Ishikawa (cell line): Measurements from ENCODE around the gene ICA1L.

Source experiments
- CEBPB ChIP-seq: IDR thresholded peaks from 2 replicates; pipeline ENCODE4 v1.6.1; 2012
- CREB1 ChIP-seq: IDR thresholded peaks from 2 replicates; pipeline ENCODE4 v1.6.1; 2012; ENCODE audit warnings: low read depth
- EGR1 ChIP-seq: IDR thresholded peaks from 2 replicates; pipeline ENCODE4 v1.6.1; 2012
- EP300 ChIP-seq: IDR thresholded peaks from 2 replicates; pipeline ENCODE4 v1.6.1; 2012; ENCODE audit warnings: borderline replicate concordance
- FOXM1 ChIP-seq: IDR thresholded peaks from 2 replicates; pipeline ENCODE4 v1.6.1; 2012; ENCODE audit warnings: low read depth, borderline replicate concordance
- NFIC ChIP-seq: IDR thresholded peaks from 2 replicates; pipeline ENCODE4 v1.6.1; 2012
- RAD21 ChIP-seq: IDR thresholded peaks from 2 replicates; pipeline ENCODE4 v1.6.1; 2012; ENCODE audit warnings: low read depth
- TAF1 ChIP-seq: IDR thresholded peaks from 2 replicates; pipeline ENCODE4 v1.6.1; 2012; ENCODE audit warnings: low read depth, mild to moderate bottlenecking
- TCF12 ChIP-seq: IDR thresholded peaks from 2 replicates; pipeline ENCODE4 v1.6.1; 2012; ENCODE audit warnings: low read depth
- TEAD4 ChIP-seq: IDR thresholded peaks from 2 replicates; pipeline ENCODE4 v1.6.1; 2012
- YY1 ChIP-seq: IDR thresholded peaks from 2 replicates; pipeline ENCODE4 v1.6.1; 2012; ENCODE audit warnings: low read depth
- ZBTB7A ChIP-seq: IDR thresholded peaks from 2 replicates; pipeline ENCODE4 v1.6.1; 2012; ENCODE audit warnings: low read depth
- TF ChIP-seq, protein P1 (sequence below): IDR thresholded peaks from 2 replicates; pipeline ENCODE4 v1.6.1; 2012; ENCODE audit warnings: low read depth, mild to moderate bottlenecking
- TF ChIP-seq, protein P2 (sequence below): IDR thresholded peaks from 2 replicates; pipeline ENCODE4 v1.6.1; 2012
- TF ChIP-seq, protein P3 (sequence below): IDR thresholded peaks from 2 replicates; pipeline ENCODE4 v1.6.1; 2012

The ICA1L gene

DNA sequence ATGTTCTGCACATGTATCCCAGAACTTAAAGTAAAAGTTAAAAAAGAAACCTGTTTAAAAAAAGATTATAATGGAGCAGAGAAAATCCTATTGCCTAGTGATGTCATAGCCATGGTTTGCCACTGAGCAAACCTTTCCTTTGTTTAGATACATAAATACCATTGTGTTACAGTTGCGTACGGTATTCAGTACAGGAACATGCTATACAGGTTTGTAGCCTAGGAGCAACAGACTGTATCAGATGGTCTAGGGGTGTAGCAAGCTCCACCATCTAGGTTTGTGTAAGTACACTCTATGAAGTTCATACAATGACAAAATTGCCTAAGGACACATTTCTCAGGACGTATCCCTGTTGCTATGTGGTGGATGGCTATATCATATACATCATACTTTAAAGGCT is 13.0 kb downstream of the ICA1L start:
- TF ChIP-seq, protein P1, sequence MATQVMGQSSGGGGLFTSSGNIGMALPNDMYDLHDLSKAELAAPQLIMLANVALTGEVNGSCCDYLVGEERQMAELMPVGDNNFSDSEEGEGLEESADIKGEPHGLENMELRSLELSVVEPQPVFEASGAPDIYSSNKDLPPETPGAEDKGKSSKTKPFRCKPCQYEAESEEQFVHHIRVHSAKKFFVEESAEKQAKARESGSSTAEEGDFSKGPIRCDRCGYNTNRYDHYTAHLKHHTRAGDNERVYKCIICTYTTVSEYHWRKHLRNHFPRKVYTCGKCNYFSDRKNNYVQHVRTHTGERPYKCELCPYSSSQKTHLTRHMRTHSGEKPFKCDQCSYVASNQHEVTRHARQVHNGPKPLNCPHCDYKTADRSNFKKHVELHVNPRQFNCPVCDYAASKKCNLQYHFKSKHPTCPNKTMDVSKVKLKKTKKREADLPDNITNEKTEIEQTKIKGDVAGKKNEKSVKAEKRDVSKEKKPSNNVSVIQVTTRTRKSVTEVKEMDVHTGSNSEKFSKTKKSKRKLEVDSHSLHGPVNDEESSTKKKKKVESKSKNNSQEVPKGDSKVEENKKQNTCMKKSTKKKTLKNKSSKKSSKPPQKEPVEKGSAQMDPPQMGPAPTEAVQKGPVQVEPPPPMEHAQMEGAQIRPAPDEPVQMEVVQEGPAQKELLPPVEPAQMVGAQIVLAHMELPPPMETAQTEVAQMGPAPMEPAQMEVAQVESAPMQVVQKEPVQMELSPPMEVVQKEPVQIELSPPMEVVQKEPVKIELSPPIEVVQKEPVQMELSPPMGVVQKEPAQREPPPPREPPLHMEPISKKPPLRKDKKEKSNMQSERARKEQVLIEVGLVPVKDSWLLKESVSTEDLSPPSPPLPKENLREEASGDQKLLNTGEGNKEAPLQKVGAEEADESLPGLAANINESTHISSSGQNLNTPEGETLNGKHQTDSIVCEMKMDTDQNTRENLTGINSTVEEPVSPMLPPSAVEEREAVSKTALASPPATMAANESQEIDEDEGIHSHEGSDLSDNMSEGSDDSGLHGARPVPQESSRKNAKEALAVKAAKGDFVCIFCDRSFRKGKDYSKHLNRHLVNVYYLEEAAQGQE, result no peak
- no peak for TF ChIP-seq RAD21
- no peak for TF ChIP-seq EGR1
- TF ChIP-seq, protein P2, sequence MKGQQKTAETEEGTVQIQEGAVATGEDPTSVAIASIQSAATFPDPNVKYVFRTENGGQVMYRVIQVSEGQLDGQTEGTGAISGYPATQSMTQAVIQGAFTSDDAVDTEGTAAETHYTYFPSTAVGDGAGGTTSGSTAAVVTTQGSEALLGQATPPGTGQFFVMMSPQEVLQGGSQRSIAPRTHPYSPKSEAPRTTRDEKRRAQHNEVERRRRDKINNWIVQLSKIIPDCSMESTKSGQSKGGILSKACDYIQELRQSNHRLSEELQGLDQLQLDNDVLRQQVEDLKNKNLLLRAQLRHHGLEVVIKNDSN, result no peak
- TF ChIP-seq, protein P3, sequence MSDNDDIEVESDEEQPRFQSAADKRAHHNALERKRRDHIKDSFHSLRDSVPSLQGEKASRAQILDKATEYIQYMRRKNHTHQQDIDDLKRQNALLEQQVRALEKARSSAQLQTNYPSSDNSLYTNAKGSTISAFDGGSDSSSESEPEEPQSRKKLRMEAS, result no peak
- TF ChIP-seq TCF12, result no peak
- TF ChIP-seq EP300, result no peak
- TF ChIP-seq FOXM1, result no peak
- TF ChIP-seq YY1, result no peak

DNA sequence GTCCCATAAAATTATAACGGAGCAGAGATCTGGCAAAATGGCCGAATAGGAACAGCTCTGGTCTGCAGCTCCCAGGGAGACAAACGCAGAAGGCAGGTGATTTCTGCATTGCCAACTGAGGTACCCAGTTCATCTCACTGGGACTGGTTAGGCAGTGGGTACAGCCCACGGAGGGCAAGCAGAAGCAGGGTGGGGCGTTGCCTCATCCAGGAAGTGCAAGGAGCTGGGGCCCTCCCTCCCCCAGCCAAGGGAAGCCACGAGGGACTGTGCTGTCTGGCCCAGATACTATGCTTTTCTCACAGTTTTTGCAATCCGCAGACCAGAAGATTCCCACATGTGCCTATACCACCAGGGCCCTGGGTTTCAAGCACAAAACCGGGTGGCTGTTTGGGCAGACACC is 22.8 kb downstream of the ICA1L start:
- no peak for TF ChIP-seq RAD21
- no peak for TF ChIP-seq CREB1
- no peak for TF ChIP-seq CEBPB
- no peak for TF ChIP-seq TAF1
- no peak for TF ChIP-seq ZBTB7A
- no peak for TF ChIP-seq TCF12
- no peak for TF ChIP-seq TEAD4
- TF ChIP-seq, protein P1, result no peak

DNA sequence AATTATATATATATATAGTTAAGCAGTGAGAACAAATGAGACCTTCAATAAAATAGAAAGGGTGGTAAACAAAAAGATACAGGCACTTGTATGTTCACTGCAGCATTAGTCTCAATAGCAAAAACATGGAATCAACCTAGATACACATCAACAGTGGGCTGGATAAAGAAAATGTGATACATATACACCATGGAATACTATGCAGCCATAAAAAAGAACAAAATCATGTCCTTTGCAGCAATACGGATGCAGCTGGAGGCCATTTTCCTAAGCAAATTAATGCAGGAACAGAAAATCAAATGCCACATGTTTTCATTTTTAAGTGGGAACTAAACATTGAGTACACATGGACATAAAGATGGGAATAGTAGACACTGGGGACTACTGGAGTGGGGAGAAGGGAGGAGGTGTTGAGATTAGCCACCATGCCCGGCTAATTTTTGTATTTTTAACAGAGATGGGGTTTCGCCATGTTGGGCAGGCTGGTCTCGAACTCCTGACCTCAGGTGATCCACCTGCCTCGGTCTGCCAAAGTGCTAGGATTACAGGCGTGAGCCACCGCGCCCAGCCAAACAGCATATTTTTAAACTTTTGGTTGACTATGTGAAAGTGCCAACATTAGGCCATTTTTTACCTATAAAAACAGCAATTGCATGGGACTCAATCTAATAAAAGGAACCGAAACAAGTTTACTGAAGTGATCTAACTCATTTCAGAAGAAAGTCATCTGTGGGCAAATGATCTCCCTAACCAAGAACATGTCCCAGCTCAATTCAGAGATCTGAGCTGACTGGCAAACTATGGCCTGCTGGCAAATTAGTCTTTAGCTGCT is 23.7 kb downstream of the ICA1L start:
- TF ChIP-seq, protein P3, result no peak
- TF ChIP-seq CREB1 (no peak), TAF1 (no peak), TCF12 (no peak), FOXM1 (no peak), NFIC (no peak), CEBPB (no peak), YY1 (no peak), EGR1 (no peak), EP300 (no peak), ZBTB7A (no peak), TEAD4 (no peak), RAD21 (no peak)
- TF ChIP-seq, protein P2, result no peak
- TF ChIP-seq, protein P1, result no peak

DNA sequence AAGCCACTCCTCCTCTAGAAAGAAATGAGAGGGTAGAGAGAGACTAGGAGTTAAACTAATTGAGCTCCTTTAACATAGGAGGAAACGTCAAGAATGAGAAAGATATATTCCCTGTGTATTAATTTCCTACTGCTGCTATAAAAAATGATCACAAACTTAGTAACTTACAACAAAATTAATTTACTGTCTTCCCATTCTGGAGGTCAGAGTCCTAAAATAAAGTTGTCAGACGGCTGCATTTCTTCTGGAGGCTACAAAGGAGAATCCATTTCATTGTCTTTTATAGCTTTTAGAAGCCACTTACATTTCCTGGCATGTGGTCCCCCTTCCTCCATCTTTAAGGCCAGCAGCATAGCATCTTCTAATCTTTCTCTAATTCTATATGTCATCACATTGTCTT is 26.9 kb downstream of the ICA1L start:
- no peak for TF ChIP-seq TCF12
- TF ChIP-seq TAF1, result no peak
- no peak for TF ChIP-seq EGR1
- no peak for TF ChIP-seq ZBTB7A
- TF ChIP-seq, protein P3, result no peak
- no peak for TF ChIP-seq CREB1
- TF ChIP-seq, protein P2, result no peak
- TF ChIP-seq, protein P1, result no peak
- TF ChIP-seq FOXM1, result no peak
- TF ChIP-seq TEAD4, result no peak
- no peak for TF ChIP-seq NFIC
- TF ChIP-seq CEBPB, result no peak
- no peak for TF ChIP-seq RAD21
- TF ChIP-seq EP300, result no peak
- no peak for TF ChIP-seq YY1
